HepG2 (cell line): ENCODE results near the gene CHMP6. TPM values are rescaled to one million over a fixed set of nuclear protein-coding genes. Genes with fewer than 3 reads are reported as not detected.

Experiments used
- ATAC-seq: fragments of 200-7000 bp; cut with Tn5 transposase; 3 replicates; pipeline ENCODE4 v1.9.1; 2020; ENCODE audit warnings: mild to moderate bottlenecking, moderate library complexity
- BruUV-seq: library from RNA; stranded (reverse); fragments of 400-500 nt; replicated peaks from 2 replicates; lab custom pipeline; 2021; lab: Mats Ljungman, UMichigan
- CTCF ChIA-PET: fragments of 300-600 bp; formaldehyde crosslinking; extraction: SDS; loops from one replicate; lab custom pipeline; 2021; ENCODE audit warnings: low total read pairs, inconsistent platforms, low intra/inter-chr PET ratio; lab: Yijun Ruan, JAX
- POLR2A ChIA-PET: fragments of 350-600 bp; sonication (Branson Sonifier 250); formaldehyde crosslinking; loops from one replicate; lab custom pipeline; 2020; ENCODE audit warnings: antibody characterized with exemption, inconsistent platforms; lab: Yijun Ruan, JAX
- DNase-seq: peaks from one replicate; pipeline ENCODE4 v3.0.0-alpha.2; 2015; ENCODE audit warnings: low spot score
- FAIRE-seq: peaks from 3 replicates; lab custom pipeline; 2011; peaks lifted over from hg19 to GRCh38; lab: Jason Lieb, UNC
- H2AFZ ChIP-seq: one replicate; pipeline ENCODE4 v1.6.1; 2011; ENCODE audit warnings: low read length, inconsistent platforms
- H3K27ac ChIP-seq: fragments of 300-600 bp; 3 replicates; pipeline ENCODE4 v1.8.0; 2011; ENCODE audit warnings: mixed run types, mild to moderate bottlenecking, mixed read lengths, low read length, inconsistent platforms; ENCODE audit not compliant: insufficient read depth; ENCODE audit errors: extremely low read length
- H3K27me3 ChIP-seq, 2 experiments: fragments of 200-600 bp in 1 of 2; 2 replicates in 1 of 2; 3 replicates in 1 of 2; pipeline versions ENCODE4 v1.6.0 to v1.8.0; 2011; ENCODE audit warnings: low read length in 2 of 2, mild to moderate bottlenecking in 2 of 2, moderate library complexity in 2 of 2, inconsistent platforms in 1 of 2; ENCODE audit not compliant: insufficient read depth in 2 of 2, control insufficient read depth in 1 of 2
- H3K36me3 ChIP-seq, 2 experiments: fragments of 200-600 bp in 1 of 2; replicated peaks in 1 of 2; 2 replicates in 1 of 2; 3 replicates in 1 of 2; pipeline versions ENCODE4 v1.5.1 to v1.8.0; 2011; ENCODE audit warnings: low read length in 2 of 2, inconsistent platforms in 1 of 2; ENCODE audit not compliant: insufficient read depth in 2 of 2, control insufficient read depth in 1 of 2
- H3K4me1 ChIP-seq: 2 replicates; pipeline ENCODE4 v1.5.1; 2012; ENCODE audit warnings: low read length, inconsistent platforms; ENCODE audit not compliant: insufficient read depth
- H3K4me2 ChIP-seq: 2 replicates; pipeline ENCODE4 v1.6.0; 2011; ENCODE audit warnings: low read depth, low read length, inconsistent platforms
- H3K4me3 ChIP-seq, 3 experiments: fragments of 200-600 bp in 1 of 3; sonication (generic), shearing (Covaris generic) in 1 of 3; replicated peaks in 1 of 3; 2 replicates each; pipeline ENCODE4 v1.5.1; 2011 to 2016; ENCODE audit warnings: low read length in 3 of 3, inconsistent platforms in 2 of 3, low read depth in 2 of 3, mild to moderate bottlenecking in 2 of 3, control low read depth in 1 of 3, mixed read lengths in 1 of 3; ENCODE audit not compliant: insufficient read depth in 1 of 3
- H3K79me2 ChIP-seq: one replicate; pipeline ENCODE4 v1.6.1; 2011; ENCODE audit warnings: low read length, inconsistent platforms; ENCODE audit not compliant: insufficient read depth
- H3K9ac ChIP-seq: 2 replicates; pipeline ENCODE4 v1.6.0; 2011; ENCODE audit warnings: mild to moderate bottlenecking, low read depth, low read length, inconsistent platforms; ENCODE audit not compliant: insufficient read depth
- H3K9me3 ChIP-seq: 2 replicates; pipeline ENCODE4 v1.5.1; 2012; ENCODE audit warnings: mild to moderate bottlenecking, low read length
- H4K20me1 ChIP-seq: 2 replicates; pipeline ENCODE4 v1.6.0; 2011; ENCODE audit warnings: inconsistent platforms, mild to moderate bottlenecking, low read length, moderate library complexity; ENCODE audit not compliant: insufficient read depth
- MTF1 ChIP-seq: sonication (generic); formaldehyde crosslinking; IDR thresholded peaks from 2 replicates; pipeline ENCODE4 v1.5.0; 2020; ENCODE audit warnings: missing genetic modification reagents
- PAWR ChIP-seq: sonication (generic); formaldehyde crosslinking; IDR thresholded peaks from 2 replicates; pipeline ENCODE4 v1.4.0; 2020; ENCODE audit warnings: missing genetic modification reagents, mild to moderate bottlenecking, borderline replicate concordance
- RBM22 ChIP-seq: fragments of 200-400 bp; formaldehyde crosslinking; optimal IDR thresholded peaks from 2 replicates; pipeline ENCODE3; 2017; ENCODE audit warnings: mild to moderate bottlenecking, low read length, moderate library complexity
- REXO4 ChIP-seq: sonication (generic); formaldehyde crosslinking; IDR thresholded peaks from 2 replicates; pipeline ENCODE4 v1.8.0; 2022; ENCODE audit warnings: missing genetic modification reagents, mild to moderate bottlenecking, borderline replicate concordance
- SPEN ChIP-seq: sonication (generic); formaldehyde crosslinking; IDR thresholded peaks from 2 replicates; pipeline ENCODE4 v1.5.1; 2020; ENCODE audit warnings: low read depth, mild to moderate bottlenecking, missing genetic modification reagents
- ZNF101 ChIP-seq: sonication (generic); formaldehyde crosslinking; IDR thresholded peaks from 2 replicates; pipeline ENCODE4 v1.4.0; 2020; ENCODE audit warnings: mild to moderate bottlenecking, low read depth, missing genetic modification reagents, borderline replicate concordance
- ZNF292 ChIP-seq: sonication (generic); formaldehyde crosslinking; IDR thresholded peaks from 2 replicates; pipeline ENCODE4 v1.8.1; 2022; ENCODE audit warnings: mild to moderate bottlenecking, low read depth, missing genetic modification reagents, borderline replicate concordance
- ZNF333 ChIP-seq: sonication (generic); formaldehyde crosslinking; IDR thresholded peaks from 2 replicates; pipeline ENCODE4 v1.4.0; 2020; ENCODE audit warnings: mild to moderate bottlenecking, missing genetic modification reagents, borderline replicate concordance
- ZNF549 ChIP-seq: sonication (generic); formaldehyde crosslinking; IDR thresholded peaks from 2 replicates; pipeline ENCODE4 v1.5.0; 2020; ENCODE audit warnings: missing genetic modification reagents
- ZNF567 ChIP-seq: sonication (generic); formaldehyde crosslinking; IDR thresholded peaks from 2 replicates; pipeline ENCODE4 v1.8.1; 2023; ENCODE audit warnings: mild to moderate bottlenecking, missing genetic modification reagents, borderline replicate concordance
- ZNF598 ChIP-seq: sonication (generic); formaldehyde crosslinking; IDR thresholded peaks from 2 replicates; pipeline ENCODE4 v1.5.1; 2020; ENCODE audit warnings: mild to moderate bottlenecking, missing genetic modification reagents, borderline replicate concordance
- ZSCAN22 ChIP-seq: sonication (generic); formaldehyde crosslinking; IDR thresholded peaks from 2 replicates; pipeline ENCODE4 v1.4.0; 2020; ENCODE audit warnings: mild to moderate bottlenecking, missing genetic modification reagents
- WGBS: methylation state at CpG from one replicate; pipeline ENCODE4 v1.1.6; 2017; ENCODE audit warnings: low lambda C conversion rate; 5-methylcytosine and 5-hydroxymethylcytosine counted together
- in situ Hi-C: cut with HindIII; loops from 2 replicates; pipeline ENCODE4 v1.10.0; 2017; ENCODE audit warnings: low pct_unique_long_range_greater_than_20kb; ENCODE audit not compliant: extremely low pct_ligation_motif_present
- intact Hi-C: fragments of 100-400 bp; cut with micrococcal nuclease; formaldehyde crosslinking; loops from one replicate; pipeline ENCODE4 v1.10.0; 2022; ENCODE audit not compliant: unreplicated experiment
- polyA plus RNA-seq, 8 experiments: library from polyadenylated mRNA; depleted of rRNA in 3 of 8; stranded (reverse) in 7 of 8; unstranded in 1 of 8; fragments of >200 nt; fragmentation: Illumina TruSeq in 4 of 8; extraction: Trizol in 4 of 8; gene quantifications; 2 replicates each; pipeline versions ENCODE4 v1.2.1 to v1.2.3, GENCODE V29; 2011 to 2016; ENCODE audit warnings: low read depth in 4 of 8, missing spikeins in 1 of 8, mixed read lengths in 1 of 8; ENCODE audit not compliant: insufficient read depth in 1 of 8
- total RNA-seq, 5 experiments: library from RNA; depleted of rRNA; stranded (reverse); fragments of >200 nt; fragmentation: Illumina TruSeq; extraction: Trizol; gene quantifications; 2 replicates each; pipeline ENCODE4 v1.2.3, GENCODE V29; 2016; ENCODE audit warnings: low read depth in 1 of 5
- TF ChIP-seq, protein P1 (sequence below): sonication (generic); formaldehyde crosslinking; IDR thresholded peaks from 2 replicates; pipeline ENCODE4 v1.5.1; 2020; ENCODE audit warnings: missing genetic modification reagents, mild to moderate bottlenecking, borderline replicate concordance
- TF ChIP-seq, protein P2 (sequence below): sonication (generic); formaldehyde crosslinking; IDR thresholded peaks from 2 replicates; pipeline ENCODE4 v1.4.0; 2020; ENCODE audit warnings: missing genetic modification reagents
- TF ChIP-seq, protein P3 (sequence below): sonication (generic); formaldehyde crosslinking; IDR thresholded peaks from 2 replicates; pipeline ENCODE4 v1.4.0; 2020; ENCODE audit warnings: mild to moderate bottlenecking, missing genetic modification reagents
- TF ChIP-seq, protein P4 (sequence below): sonication (generic); formaldehyde crosslinking; IDR thresholded peaks from 2 replicates; pipeline ENCODE4 v1.5.1; 2020; ENCODE audit warnings: mild to moderate bottlenecking, missing genetic modification reagents, moderate library complexity

Gene CHMP6
- total and polyA plus RNA-seq, 2 of the 13 experiments (the other 11 are each of a cell fraction or from before 2014, with no cell fraction given) = 11.1 to 24.2 TPM

DNA sequence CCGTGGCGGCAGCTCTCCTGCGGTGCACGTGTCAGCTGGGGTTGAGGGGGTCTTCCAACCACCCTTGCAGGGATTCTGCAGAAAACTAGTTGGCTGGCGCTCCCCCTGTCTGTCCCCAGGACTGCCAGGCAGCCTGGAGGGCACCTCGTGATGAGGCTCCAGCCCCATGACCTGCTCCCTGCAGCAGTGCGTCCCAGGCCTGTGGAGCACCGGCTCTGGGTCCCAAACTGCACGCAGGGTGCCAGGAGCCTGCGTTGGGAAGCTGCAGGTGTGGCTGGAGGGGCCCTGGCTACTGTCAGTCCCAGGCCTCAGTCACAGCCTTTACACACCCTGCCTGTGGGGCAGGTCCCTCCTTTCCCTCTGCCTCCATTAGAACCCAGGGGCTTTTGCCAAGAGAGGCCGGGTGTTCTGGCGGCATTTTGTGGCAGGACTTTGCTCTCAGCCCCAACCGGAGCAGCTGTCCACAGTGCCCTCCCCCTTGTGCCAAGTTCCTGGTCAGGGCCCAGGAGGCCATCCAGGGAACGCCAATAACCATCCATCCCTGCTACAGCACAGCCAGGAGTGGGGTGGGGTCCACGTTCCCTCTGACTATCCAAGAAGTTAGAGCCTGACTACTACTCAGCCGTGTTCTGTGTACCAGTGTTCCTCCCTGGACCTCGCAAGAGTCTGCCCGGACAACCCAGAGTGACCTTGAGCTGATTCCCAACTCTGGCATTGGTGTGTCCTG lies 9.2 kb downstream of the CHMP6 start:
- Histone ChIP-seq H3K27me3 (peaks cover 7 to 33% of the 10 kb centered on the region in 2 experiments; a peak in 4 of 5 replicates), H3K79me2 (no peaks in the 10 kb centered on the region), H3K4me1 (peaks cover 39% of the 10 kb centered on the region), H3K36me3 (peaks cover 21 to 37% of the 10 kb centered on the region in 2 experiments; a peak in 4 of 5 replicates), H3K9ac (peak overlapping the region; percentile 16; the same call in 1 of the 2 replicates), H3K4me3 (peak overlapping the region in 1 of 3 experiments; percentile 29; a peak in 1 of 6 replicates), H3K4me2 (peak overlapping the region; percentile 61), H4K20me1 (0 out of 2 replicates have a peak, but pooled peaks cover 4% of the 10 kb centered on the region), H3K9me3 (no peaks in the 10 kb centered on the region), H2AFZ (no peak overlapping the region), H3K27ac (no peak overlapping the region)
- peak; percentile 37 for DNase-seq
- peak; percentile 79 for FAIRE-seq
- 45% methylated on average over 16 of the region's 18 CpGs for WGBS
- intact Hi-C loops = no loop called here
- peak; percentile 55 for ATAC-seq
- in situ Hi-C loops = no loop called here
- POLR2A ChIA-PET = interaction anchor here (0.9 to 2.0 kb wide), 8 partner anchors 8 to 238 kb away, joined by 3 to 10 read pairs (median 4); partner anchors contain the start of genes CHMP6, NDUFAF8 and TEPSIN
- CTCF ChIA-PET = no interaction called here
- no TSS peak for BruUV-seq
- TF ChIP-seq ZNF549 (no peak), SPEN (CRISPR knock-in tag) (no peak), ZNF292 (CRISPR knock-in tag) (no peak), ZNF598 (CRISPR knock-in tag) (0 out of 2 replicates have a peak, but pooled peaks have one; percentile 17), RBM22 (no peak), ZSCAN22 (no peak), MTF1 (CRISPR knock-in tag) (no peak), ZNF333 (no peak), ZNF101 (CRISPR knock-in tag) (no peak), PAWR (no peak), ZNF567 (CRISPR knock-in tag) (no peak), REXO4 (CRISPR knock-in tag) (no peak; the same call in 1 of the 2 replicates)
- TF ChIP-seq, protein P1, sequence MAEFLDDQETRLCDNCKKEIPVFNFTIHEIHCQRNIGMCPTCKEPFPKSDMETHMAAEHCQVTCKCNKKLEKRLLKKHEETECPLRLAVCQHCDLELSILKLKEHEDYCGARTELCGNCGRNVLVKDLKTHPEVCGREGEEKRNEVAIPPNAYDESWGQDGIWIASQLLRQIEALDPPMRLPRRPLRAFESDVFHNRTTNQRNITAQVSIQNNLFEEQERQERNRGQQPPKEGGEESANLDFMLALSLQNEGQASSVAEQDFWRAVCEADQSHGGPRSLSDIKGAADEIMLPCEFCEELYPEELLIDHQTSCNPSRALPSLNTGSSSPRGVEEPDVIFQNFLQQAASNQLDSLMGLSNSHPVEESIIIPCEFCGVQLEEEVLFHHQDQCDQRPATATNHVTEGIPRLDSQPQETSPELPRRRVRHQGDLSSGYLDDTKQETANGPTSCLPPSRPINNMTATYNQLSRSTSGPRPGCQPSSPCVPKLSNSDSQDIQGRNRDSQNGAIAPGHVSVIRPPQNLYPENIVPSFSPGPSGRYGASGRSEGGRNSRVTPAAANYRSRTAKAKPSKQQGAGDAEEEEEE (CRISPR knock-in tag) = 0 out of 2 replicates have a peak, but pooled peaks have one; percentile 72
- TF ChIP-seq, protein P2, sequence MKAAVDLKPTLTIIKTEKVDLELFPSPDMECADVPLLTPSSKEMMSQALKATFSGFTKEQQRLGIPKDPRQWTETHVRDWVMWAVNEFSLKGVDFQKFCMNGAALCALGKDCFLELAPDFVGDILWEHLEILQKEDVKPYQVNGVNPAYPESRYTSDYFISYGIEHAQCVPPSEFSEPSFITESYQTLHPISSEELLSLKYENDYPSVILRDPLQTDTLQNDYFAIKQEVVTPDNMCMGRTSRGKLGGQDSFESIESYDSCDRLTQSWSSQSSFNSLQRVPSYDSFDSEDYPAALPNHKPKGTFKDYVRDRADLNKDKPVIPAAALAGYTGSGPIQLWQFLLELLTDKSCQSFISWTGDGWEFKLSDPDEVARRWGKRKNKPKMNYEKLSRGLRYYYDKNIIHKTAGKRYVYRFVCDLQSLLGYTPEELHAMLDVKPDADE (CRISPR knock-in tag) = no peak
- TF ChIP-seq, protein P3, sequence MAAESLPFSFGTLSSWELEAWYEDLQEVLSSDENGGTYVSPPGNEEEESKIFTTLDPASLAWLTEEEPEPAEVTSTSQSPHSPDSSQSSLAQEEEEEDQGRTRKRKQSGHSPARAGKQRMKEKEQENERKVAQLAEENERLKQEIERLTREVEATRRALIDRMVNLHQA (CRISPR knock-in tag) = no peak
- TF ChIP-seq, protein P4, sequence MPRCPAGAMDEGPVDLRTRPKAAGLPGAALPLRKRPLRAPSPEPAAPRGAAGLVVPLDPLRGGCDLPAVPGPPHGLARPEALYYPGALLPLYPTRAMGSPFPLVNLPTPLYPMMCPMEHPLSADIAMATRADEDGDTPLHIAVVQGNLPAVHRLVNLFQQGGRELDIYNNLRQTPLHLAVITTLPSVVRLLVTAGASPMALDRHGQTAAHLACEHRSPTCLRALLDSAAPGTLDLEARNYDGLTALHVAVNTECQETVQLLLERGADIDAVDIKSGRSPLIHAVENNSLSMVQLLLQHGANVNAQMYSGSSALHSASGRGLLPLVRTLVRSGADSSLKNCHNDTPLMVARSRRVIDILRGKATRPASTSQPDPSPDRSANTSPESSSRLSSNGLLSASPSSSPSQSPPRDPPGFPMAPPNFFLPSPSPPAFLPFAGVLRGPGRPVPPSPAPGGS (CRISPR knock-in tag) = peak; percentile 60; the same call in 1 of the 2 replicates
